ENCODE data around the gene CD22. TPM values are rescaled to one million over a fixed set of nuclear protein-coding genes. Genes with fewer than 3 reads are reported as not detected.

CD22 gene
- total and polyA plus RNA-seq, 10 of the 15 experiments (the other 5 are each of a cell fraction or from before 2014, with no cell fraction given) = 23.0 to 344 (median 181) TPM

GRCh38 chr19:35291916-35292315 is 37.1 kb upstream of the CD22 start, which contains the start of gene MAG:
TSS of gene MAG (plus strand) at chr19:35292161. CDS start at chr19:35295409, 3,248 bp downstream.
- no TSS peak for BruUV-seq (replicated peaks)
- Histone ChIP-seq H3K27me3 (replicated peaks in 1 of 2; ENCODE audit: control insufficient read depth in 2 of 2, insufficient read depth in 2 of 2, low read length in 1 of 2) (no peaks in the 10 kb centered on the region; a peak in 1 of 4 replicates), H2AFZ (ENCODE audit: control insufficient read depth, low read depth, low read length) (no peak within 1 kb of the TSS), H3K9ac (ENCODE audit: control insufficient read depth, insufficient read depth, low read length) (no peak within 1 kb of the TSS), H3K36me3 (ENCODE audit: control insufficient read depth in 2 of 2, insufficient read depth in 2 of 2, low read length in 1 of 2) (no peaks in the 10 kb centered on the region), H3K4me1 (ENCODE audit: control insufficient read depth, insufficient read depth, low read length) (peaks cover 15% of the 10 kb centered on the region), H3K4me3 (no peak within 1 kb of the TSS), H3K4me2 (ENCODE audit: control insufficient read depth, insufficient read depth) (no peak within 1 kb of the TSS), H3K79me2 (ENCODE audit: control insufficient read depth, insufficient read depth, low read length) (no peaks in the 10 kb centered on the region), H3K9me3 (replicated peaks; ENCODE audit: control insufficient read depth, insufficient read depth, low read length) (no peaks in the 10 kb centered on the region), H3K27ac (ENCODE audit: control insufficient read depth, insufficient read depth) (no peak within 1 kb of the TSS), H4K20me1 (ENCODE audit: control insufficient read depth, insufficient read depth) (no peaks in the 10 kb centered on the region)
- TF ChIP-seq IKZF1 (conservative IDR thresholded peaks at IDR 0.05) (no peak), E2F8 (IDR thresholded peaks at IDR 0.05; ENCODE audit: low read depth, partially characterized antibody) (no peak), ZBTB11 (CRISPR knock-in tag; IDR thresholded peaks at IDR 0.05) (no peak), CHD2 (IDR thresholded peaks at IDR 0.05; ENCODE audit: borderline replicate concordance, low read depth, low read length) (no peak), YY1 (IDR thresholded peaks at IDR 0.05; ENCODE audit: low read depth, low read length) (no peak), HDGF (IDR thresholded peaks at IDR 0.05) (no peak), GABPA (IDR thresholded peaks at IDR 0.05; ENCODE audit: low read depth) (no peak), FOS (IDR thresholded peaks at IDR 0.05; ENCODE audit: borderline replicate concordance, extremely low read depth, insufficient read length) (no peak), CTCF (IDR thresholded peaks at IDR 0.05 in 2 of 3, conservative IDR thresholded peaks at IDR 0.05 in 1 of 3; ENCODE audit: control insufficient read depth in 2 of 3, extremely low read depth in 1 of 3, insufficient read depth in 1 of 3, low read depth in 3 of 3, low read length in 3 of 3) (no peak), TCF7 (IDR thresholded peaks at IDR 0.05; ENCODE audit: borderline replicate concordance) (no peak), ETV6 (conservative IDR thresholded peaks at IDR 0.05 in 1 of 2, IDR thresholded peaks at IDR 0.05 in 1 of 2; ENCODE audit: borderline replicate concordance in 1 of 2, low read depth in 1 of 2) (no peak), NFXL1 (IDR thresholded peaks at IDR 0.05; ENCODE audit: borderline replicate concordance) (no peak)
- POLR2A ChIA-PET = no interaction called here
- no peak for FAIRE-seq
- no peak for ATAC-seq
- RAD21 ChIA-PET (ENCODE audit: unreplicated experiment) = no interaction called here
- 36% methylated on average over 11 of the region's 12 CpGs for WGBS (ENCODE audit: insufficient coverage, insufficient replicate concordance, low lambda C conversion rate, missing lambda C conversion rate)
- in situ Hi-C loops (cut with MboI) = no loop called here
- SMC1A ChIA-PET (ENCODE audit: uncharacterized antibody, unreplicated experiment) = no interaction called here
- CTCF ChIA-PET = no interaction called here
- no peak for DNase-seq (ENCODE audit: low read depth, low spot score)
- intact Hi-C loops (cut with micrococcal nuclease; ENCODE audit: unreplicated experiment) = no loop called here
